Measurements from ENCODE around the gene GOLGA8S.
"Not testable (repeated sequence)": the region's sequence is repeated elsewhere in the genome, so short reads cannot be mapped to it uniquely, and the experiment has no call there.

Gene GOLGA8S

GRCh38 chr15:23397779-23398178 lies 43.2 kb downstream of the GOLGA8S start:
- DNase-seq (ENCODE audit: low spot score): no peak

- DNase-seq (ENCODE audit: low spot score): not testable (repeated sequence)
These were observed 43.8 kb downstream of the GOLGA8S start for GRCh38 chr15:23398357-23398756.

- not testable (repeated sequence) for DNase-seq (ENCODE audit: low spot score)
These were observed 44.7 kb downstream of the GOLGA8S start for GRCh38 chr15:23399207-23399606.

GRCh38 chr15:23401627-23402026 lies 47.1 kb downstream of the GOLGA8S start:
- DNase-seq (ENCODE audit: low spot score): no peak

GRCh38 chr15:23402140-23402539 lies 47.6 kb downstream of the GOLGA8S start:
- DNase-seq (ENCODE audit: low spot score): no peak

- DNase-seq (ENCODE audit: low spot score): no peak
These were observed 48.0 kb downstream of the GOLGA8S start for GRCh38 chr15:23402544-23402943.

- no peak for DNase-seq (ENCODE audit: low spot score)
These were observed 49.0 kb downstream of the GOLGA8S start for GRCh38 chr15:23403550-23403949.

GRCh38 chr15:23411841-23412240 lies 57.3 kb downstream of the GOLGA8S start:
- no peak for DNase-seq (ENCODE audit: low spot score)

- not testable (repeated sequence) for DNase-seq (ENCODE audit: low spot score)
These were observed 58.5 kb downstream of the GOLGA8S start for GRCh38 chr15:23412881-23413600.

Measured in NAMALWA (cell line).